B cell (primary cell): ENCODE results near the gene CREB3. TPM values are rescaled to one million over a fixed set of nuclear protein-coding genes. Genes with fewer than 3 reads are reported as not detected.

ENCODE experiments used
- ATAC-seq: fragments of 200-7000 bp; cut with Tn5 transposase; one replicate; pipeline ENCODE4 v1.10.0; 2021; ENCODE audit warnings: low read depth, mild to moderate bottlenecking, moderate number of reproducible peaks, moderate library complexity
- CTCF ChIA-PET: fragments of 350-600 bp; sonication (Branson Sonifier 250); formaldehyde crosslinking; loops from one replicate; lab custom pipeline; 2021; ENCODE audit warnings: antibody characterized with exemption, inconsistent platforms; lab: Charles Lee
- POLR2A ChIA-PET: fragments of 350-600 bp; sonication (Branson Sonifier 250); formaldehyde crosslinking; loops from one replicate; lab custom pipeline; 2021; ENCODE audit warnings: antibody characterized with exemption; lab: Charles Lee
- DNase-seq: peaks from one replicate; pipeline ENCODE4 v3.0.0; 2013
- H2AFZ ChIP-seq: 2 replicates; pipeline ENCODE4 v1.6.1; 2012; ENCODE audit warnings: mild to moderate bottlenecking, low read depth, low read length; ENCODE audit not compliant: insufficient read depth, poor library complexity, severe bottlenecking
- H3K27ac ChIP-seq, 2 donors: 1 replicate in 1 of 2; 2 replicates in 1 of 2; pipeline ENCODE4 v1.5.1; 2012 to 2013; ENCODE audit warnings: low read length in 2 of 2, mild to moderate bottlenecking in 2 of 2, moderate library complexity in 1 of 2
- H3K27me3 ChIP-seq, 4 experiments: fragments of 200-600 bp in 1 of 4; sonication (generic) in 1 of 4; replicated peaks in 1 of 4; 1 replicate in 2 of 4; 2 replicates in 2 of 4; pipeline versions ENCODE4 v1.6.1 to v1.7.0; 2013 to 2016; ENCODE audit warnings: low read length in 3 of 4, mild to moderate bottlenecking in 2 of 4, mixed read lengths in 1 of 4, moderate library complexity in 1 of 4; ENCODE audit not compliant: insufficient read depth in 4 of 4, control insufficient read depth in 3 of 4; ENCODE audit errors: control extremely low read depth in 1 of 4
- H3K36me3 ChIP-seq, 2 experiments: replicated peaks in 1 of 2; 1 replicate in 1 of 2; 2 replicates in 1 of 2; pipeline versions ENCODE4 v1.6.1 to v1.7.1; 2013; ENCODE audit warnings: low read length in 1 of 2; ENCODE audit not compliant: insufficient read depth in 2 of 2, control insufficient read depth in 1 of 2; ENCODE audit errors: control extremely low read depth in 1 of 2, extremely low read depth in 1 of 2
- H3K4me1 ChIP-seq, 2 donors: fragments of 200-600 bp in 1 of 2; sonication (generic) in 1 of 2; 1 replicate in 1 of 2; 2 replicates in 1 of 2; pipeline versions ENCODE4 v1.5.1 to v1.6.1; 2013 to 2017; ENCODE audit warnings: low read length in 2 of 2; ENCODE audit not compliant: control insufficient read depth in 2 of 2, insufficient read depth in 2 of 2
- H3K4me2 ChIP-seq: replicated peaks from 2 replicates; pipeline ENCODE3; 2012; ENCODE audit warnings: mild to moderate bottlenecking, low read depth, low read length; ENCODE audit not compliant: poor library complexity, severe bottlenecking
- H3K4me3 ChIP-seq, 5 experiments: fragments of 200-600 bp in 1 of 5; sonication (generic) in 1 of 5; 1 replicate in 3 of 5; 2 replicates in 2 of 5; pipeline versions ENCODE4 v1.5.1 to v1.7.0; 2011 to 2016; ENCODE audit warnings: low read length in 4 of 5, mild to moderate bottlenecking in 4 of 5, low read depth in 2 of 5, control low read depth in 1 of 5, moderate library complexity in 1 of 5; ENCODE audit not compliant: insufficient read depth in 1 of 5; ENCODE audit errors: control extremely low read depth in 1 of 5, extremely low read depth in 1 of 5
- H3K79me2 ChIP-seq: fragments of 200-600 bp; sonication (generic); one replicate; pipeline ENCODE4 v1.6.0; 2016; ENCODE audit warnings: low read length; ENCODE audit not compliant: control insufficient read depth, insufficient read depth
- H3K9ac ChIP-seq: fragments of 200-600 bp; sonication (generic); 2 replicates; pipeline ENCODE4 v1.6.1; 2017; ENCODE audit warnings: mild to moderate bottlenecking, low read length, moderate library complexity
- H3K9me3 ChIP-seq, 3 donors: one replicate each; pipeline versions ENCODE4 v1.6.1 to v1.7.1; 2013; ENCODE audit warnings: low read length in 2 of 3; ENCODE audit not compliant: control insufficient read depth in 2 of 3, insufficient read depth in 1 of 3; ENCODE audit errors: control extremely low read depth in 1 of 3
- H4K20me1 ChIP-seq: 2 replicates; pipeline ENCODE4 v1.6.0; 2012; ENCODE audit warnings: mild to moderate bottlenecking, low read length; ENCODE audit not compliant: insufficient read depth, control insufficient read depth, poor library complexity, severe bottlenecking
- H3K27ac Mint-ChIP-seq: one replicate; pipeline ENCODE4 v1.8.0; 2021; ENCODE audit warnings: mixed read lengths
- H3K27me3 Mint-ChIP-seq: one replicate; pipeline ENCODE4 v1.8.0; 2021; ENCODE audit warnings: mixed read lengths
- H3K4me1 Mint-ChIP-seq: one replicate; pipeline ENCODE4 v1.8.0; 2021; ENCODE audit warnings: mixed read lengths
- H3K4me3 Mint-ChIP-seq: one replicate; pipeline ENCODE4 v1.8.0; 2021; ENCODE audit warnings: mixed read lengths
- H3K9me3 Mint-ChIP-seq: one replicate; pipeline ENCODE4 v1.8.0; 2022; ENCODE audit warnings: mixed read lengths; ENCODE audit not compliant: insufficient read depth
- CTCF ChIP-seq: fragments of 200-600 bp; IDR thresholded peaks from one replicate; pipeline ENCODE4 v1.8.0; 2022; ENCODE audit warnings: antibody characterized with exemption, mild to moderate bottlenecking
- EZH2 ChIP-seq: IDR thresholded peaks from 2 replicates; pipeline ENCODE4 v1.6.1; 2012; ENCODE audit warnings: borderline replicate concordance, low read depth, mild to moderate bottlenecking, moderate library complexity, low read length; ENCODE audit not compliant: insufficient read depth, poor library complexity, severe bottlenecking
- WGBS: methylation state at CpG from one replicate; pipeline ENCODE4 v1.1.5; 2013; ENCODE audit warnings: missing lambda C conversion rate; ENCODE audit not compliant: insufficient coverage; 5-methylcytosine and 5-hydroxymethylcytosine counted together
- intact Hi-C: fragments of 100-400 bp; cut with micrococcal nuclease; formaldehyde crosslinking; loops from one replicate; pipeline ENCODE4 v1.10.0; 2022
- polyA plus RNA-seq: library from polyadenylated mRNA; depleted of rRNA; stranded (reverse); fragments of >200 nt; gene quantifications from 2 replicates; pipeline ENCODE4 v1.2.3, GENCODE V29; 2012
- total RNA-seq, 2 donors: library from RNA; stranded (reverse); fragments of 120-200 nt in 1 of 2; gene quantifications; 1 replicate in 1 of 2; 2 replicates in 1 of 2; pipeline versions ENCODE4 v1.2.3 to v1.2.4, GENCODE V29; 2013 to 2022

The CREB3 gene
- total and polyA plus RNA-seq, 2 donors (not counting 1 experiment from before 2014, with no cell fraction given): 12.3 to 20.7 TPM

DNA sequence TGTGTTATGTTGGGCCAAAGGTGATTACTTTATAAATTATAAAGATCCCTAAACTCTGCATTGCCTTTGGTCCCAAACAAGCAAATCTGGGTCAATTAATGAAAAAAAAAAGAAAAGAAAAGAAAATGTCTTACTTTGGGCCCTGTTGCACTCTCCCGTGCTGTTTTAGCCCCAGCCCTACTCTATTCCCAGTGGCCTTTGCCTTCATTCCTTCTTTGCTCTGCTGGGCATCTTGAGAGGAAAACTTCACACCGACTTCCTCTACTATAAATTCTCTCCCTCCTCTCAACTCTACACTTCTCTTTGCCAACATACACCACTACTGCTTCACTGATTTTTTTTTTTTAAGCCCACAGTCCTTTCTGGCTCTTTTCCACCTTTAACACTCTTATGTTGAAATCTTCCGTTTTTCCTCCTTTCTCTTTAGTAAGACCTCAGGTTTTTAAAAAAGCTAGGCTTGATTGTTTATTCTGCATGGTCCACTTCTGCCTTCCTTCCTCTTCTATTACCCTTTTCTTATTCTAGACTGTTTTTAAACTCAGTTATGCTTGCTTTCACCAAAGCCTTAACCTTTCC is 26.1 kb downstream of the CREB3 start:
- Histone ChIP-seq H3K9me3 (no peaks in the 10 kb centered on the region), H2AFZ (no peak overlapping the region), H3K4me3 (peak overlapping the region in 1 of 5 experiments; percentile 15), H3K4me2 (peak overlapping the region; percentile 89), H3K27me3 (no peaks in the 10 kb centered on the region), H3K36me3 (peaks cover 2 to 11% of the 10 kb centered on the region in 2 experiments), H3K4me1 (peaks cover 34 to 44% of the 10 kb centered on the region in 2 donors), H3K9ac (peak overlapping the region; percentile 82), H3K27ac (peak overlapping the region; percentile 35 to 94), H3K79me2 (peaks cover 74% of the 10 kb centered on the region), H4K20me1 (no peaks in the 10 kb centered on the region)
- peak overlapping the region; percentile 72 for H3K27ac Mint-ChIP-seq
- intact Hi-C loops: loop anchor here (5.0 kb wide), 1 partner anchor 641 kb away; the partner anchor contains the start of gene ATOSB
- ChIA-PET CTCF (interaction anchor here (0.7 to 7.7 kb wide), 7 partner anchors 11 to 68 kb away, joined by 3 to 56 read pairs (median 4); partner anchors contain the start of genes GBA2 and RGP1), POLR2A (interaction anchor here (0.5 to 3.1 kb wide), 3 partner anchors 9 to 217 kb away, joined by 5 to 16 read pairs (median 11); partner anchors contain the start of genes GBA2 and RGP1)
- H3K4me3 Mint-ChIP-seq: peak overlapping the region; percentile 66
- H3K9me3 Mint-ChIP-seq: no peaks in the 10 kb centered on the region
- H3K4me1 Mint-ChIP-seq: peaks cover 69% of the 10 kb centered on the region
- no peaks in the 10 kb centered on the region for H3K27me3 Mint-ChIP-seq
- DNase-seq (no peak), ATAC-seq (no peak)
- TF ChIP-seq EZH2 (no peak), CTCF (no peak)
- 18% methylated on average over 3 of the region's 3 CpGs for WGBS

DNA sequence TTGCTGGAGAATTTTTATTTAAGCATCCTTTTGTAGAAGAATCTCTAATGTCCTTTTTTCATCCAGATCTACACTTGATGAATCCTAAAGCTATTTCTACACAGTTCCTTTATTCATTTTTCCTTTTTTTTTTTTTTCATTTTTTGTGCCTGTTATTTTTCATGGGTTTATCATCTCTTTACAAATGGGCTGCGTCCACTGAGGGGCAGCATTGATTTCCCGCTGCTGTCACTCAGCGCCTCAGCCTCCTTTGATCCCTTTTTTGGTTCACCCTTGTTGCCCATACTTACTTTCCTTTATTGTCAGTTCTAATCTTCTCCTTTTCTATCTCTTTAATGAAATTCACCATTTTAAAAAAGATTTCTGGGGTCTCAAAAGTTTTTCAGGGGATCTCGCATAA is 27.3 kb downstream of the CREB3 start:
- ChIA-PET POLR2A (no interaction called here), CTCF (interaction anchor here (0.8 to 7.7 kb wide), 6 partner anchors 14 to 69 kb away, joined by 3 to 56 read pairs (median 6); partner anchors contain the start of genes FAM221B, GBA2, RGP1 and TMEM8B)
- Histone ChIP-seq H4K20me1 (peaks cover 8% of the 10 kb centered on the region), H3K9ac (no peak overlapping the region), H2AFZ (no peak overlapping the region), H3K4me3 (no peak overlapping the region), H3K4me2 (no peak overlapping the region), H3K79me2 (peaks cover 74% of the 10 kb centered on the region), H3K9me3 (peaks cover 0 to 2% (median 0%) of the 10 kb centered on the region in 3 donors), H3K4me1 (peaks cover 34 to 43% of the 10 kb centered on the region in 2 donors), H3K36me3 (peaks cover 0 to 5% of the 10 kb centered on the region in 2 experiments), H3K27me3 (no peaks in the 10 kb centered on the region), H3K27ac (no peak overlapping the region)
- ATAC-seq: no peak
- no peak overlapping the region for H3K4me3 Mint-ChIP-seq
- no peak for DNase-seq
- H3K9me3 Mint-ChIP-seq: no peaks in the 10 kb centered on the region
- H3K27ac Mint-ChIP-seq: peak overlapping the region; percentile 13
- H3K27me3 Mint-ChIP-seq: no peaks in the 10 kb centered on the region
- intact Hi-C loops: loop anchor here (5.0 kb wide), 1 partner anchor 642 kb away; the partner anchor contains the start of gene ATOSB
- H3K4me1 Mint-ChIP-seq: peaks cover 70% of the 10 kb centered on the region
- WGBS: 100% methylated on average over 1 of the region's 4 CpGs
- no peak for TF ChIP-seq EZH2
- no peak for TF ChIP-seq CTCF
